Measurements from ENCODE around the gene ZNF260. TPM values are rescaled to one million over a fixed set of nuclear protein-coding genes. Genes with fewer than 3 reads are reported as not detected.

The ZNF260 gene
- total RNA-seq, 1 experiment from 2014 or later = 24.1 TPM

GRCh38 chr19:36573020-36573894 lies 45.2 kb upstream of the ZNF260 start, which contains the start of gene ZNF529 (continued):
- no peak for TF ChIP-seq STAT6 (CRISPR knock-in tag; conservative IDR thresholded peaks at IDR 0.05; ENCODE audit: low read depth)
- no peak for TF ChIP-seq PRRX2 (CRISPR knock-in tag; IDR thresholded peaks at IDR 0.05)
- no peak for TF ChIP-seq ZSCAN18 (CRISPR knock-in tag; IDR thresholded peaks at IDR 0.05)
- no peak for TF ChIP-seq CBFB (CRISPR knock-in tag; IDR thresholded peaks at IDR 0.05; ENCODE audit: low read depth)
- no peak for TF ChIP-seq TEAD4 (CRISPR knock-in tag; IDR thresholded peaks at IDR 0.05)
- no peak for TF ChIP-seq ERG (CRISPR knock-in tag; IDR thresholded peaks at IDR 0.05)
- TF ChIP-seq ELF4 (CRISPR knock-in tag; IDR thresholded peaks at IDR 0.05; ENCODE audit: low read depth) = no peak
- TF ChIP-seq OVOL2 (CRISPR knock-in tag; IDR thresholded peaks at IDR 0.05; ENCODE audit: borderline replicate concordance) = no peak
- TF ChIP-seq ZNF281 (CRISPR knock-in tag; IDR thresholded peaks at IDR 0.05) = no peak
- 0 out of 2 replicates have a peak, but pooled peaks have one; percentile 44 for TF ChIP-seq JUN (CRISPR knock-in tag; IDR thresholded peaks at IDR 0.05)
- TF ChIP-seq CREM (CRISPR knock-in tag; IDR thresholded peaks at IDR 0.05) = no peak
- peak; percentile 87 for TF ChIP-seq ZBTB21 (CRISPR knock-in tag; IDR thresholded peaks at IDR 0.05; ENCODE audit: borderline replicate concordance)
- no peak for TF ChIP-seq E2F4 (CRISPR knock-in tag; IDR thresholded peaks at IDR 0.05; ENCODE audit: borderline replicate concordance, low read depth)
- TF ChIP-seq ZMAT4 (CRISPR knock-in tag; IDR thresholded peaks at IDR 0.05) = no peak
- TF ChIP-seq SMAD4 (CRISPR knock-in tag; IDR thresholded peaks at IDR 0.05) = 0 out of 2 replicates have a peak, but pooled peaks have one; percentile 25
- no peak for TF ChIP-seq E2F1 (CRISPR knock-in tag; IDR thresholded peaks at IDR 0.05)
- no peak for TF ChIP-seq EMX1 (CRISPR knock-in tag; IDR thresholded peaks at IDR 0.05)
- TF ChIP-seq ZNF121 (CRISPR knock-in tag; IDR thresholded peaks at IDR 0.05) = no peak
- TF ChIP-seq FOXP1 (CRISPR knock-in tag; IDR thresholded peaks at IDR 0.05; ENCODE audit: borderline replicate concordance) = peak; percentile 77
- TF ChIP-seq FOXP4 (CRISPR knock-in tag; IDR thresholded peaks at IDR 0.05) = peak; percentile 67; the same call in 1 of the 2 replicates
- no peak for TF ChIP-seq KAT7 (CRISPR knock-in tag; IDR thresholded peaks at IDR 0.05; ENCODE audit: borderline replicate concordance)
- TF ChIP-seq ZNF416 (CRISPR knock-in tag; IDR thresholded peaks at IDR 0.05) = no peak
- TF ChIP-seq FOXK1 (CRISPR knock-in tag; IDR thresholded peaks at IDR 0.05) = peak; percentile 96
- TF ChIP-seq PREB (CRISPR knock-in tag; IDR thresholded peaks at IDR 0.05; ENCODE audit: borderline replicate concordance) = no peak
